HepG2 (cell line): ENCODE data around the gene HOXC9. TPM values are rescaled to one million over a fixed set of nuclear protein-coding genes. Genes with fewer than 3 reads are reported as not detected.

Experiments
- ATAC-seq: fragments of 200-7000 bp; cut with Tn5 transposase; 3 replicates; pipeline ENCODE4 v1.9.1; 2020; ENCODE audit warnings: mild to moderate bottlenecking, moderate library complexity
- BruUV-seq: library from RNA; stranded (reverse); fragments of 400-500 nt; replicated peaks from 2 replicates; lab custom pipeline; 2021; lab: Mats Ljungman, UMichigan
- CTCF ChIA-PET: fragments of 300-600 bp; formaldehyde crosslinking; extraction: SDS; loops from one replicate; lab custom pipeline; 2021; ENCODE audit warnings: low total read pairs, inconsistent platforms, low intra/inter-chr PET ratio; lab: Yijun Ruan, JAX
- POLR2A ChIA-PET: fragments of 350-600 bp; sonication (Branson Sonifier 250); formaldehyde crosslinking; loops from one replicate; lab custom pipeline; 2020; ENCODE audit warnings: antibody characterized with exemption, inconsistent platforms; lab: Yijun Ruan, JAX
- DNase-seq: peaks from one replicate; pipeline ENCODE4 v3.0.0-alpha.2; 2015; ENCODE audit warnings: low spot score
- FAIRE-seq: peaks from 3 replicates; lab custom pipeline; 2011; peaks lifted over from hg19 to GRCh38; lab: Jason Lieb, UNC
- H2AFZ ChIP-seq: one replicate; pipeline ENCODE4 v1.6.1; 2011; ENCODE audit warnings: low read length, inconsistent platforms
- H3K27ac ChIP-seq: fragments of 300-600 bp; 3 replicates; pipeline ENCODE4 v1.8.0; 2011; ENCODE audit warnings: mixed run types, mild to moderate bottlenecking, mixed read lengths, low read length, inconsistent platforms; ENCODE audit not compliant: insufficient read depth; ENCODE audit errors: extremely low read length
- H3K27me3 ChIP-seq, 2 experiments: fragments of 200-600 bp in 1 of 2; 2 replicates in 1 of 2; 3 replicates in 1 of 2; pipeline versions ENCODE4 v1.6.0 to v1.8.0; 2011; ENCODE audit warnings: low read length in 2 of 2, mild to moderate bottlenecking in 2 of 2, moderate library complexity in 2 of 2, inconsistent platforms in 1 of 2; ENCODE audit not compliant: insufficient read depth in 2 of 2, control insufficient read depth in 1 of 2
- H3K36me3 ChIP-seq, 2 experiments: fragments of 200-600 bp in 1 of 2; replicated peaks in 1 of 2; 2 replicates in 1 of 2; 3 replicates in 1 of 2; pipeline versions ENCODE4 v1.5.1 to v1.8.0; 2011; ENCODE audit warnings: low read length in 2 of 2, inconsistent platforms in 1 of 2; ENCODE audit not compliant: insufficient read depth in 2 of 2, control insufficient read depth in 1 of 2
- H3K4me1 ChIP-seq: 2 replicates; pipeline ENCODE4 v1.5.1; 2012; ENCODE audit warnings: low read length, inconsistent platforms; ENCODE audit not compliant: insufficient read depth
- H3K4me2 ChIP-seq: 2 replicates; pipeline ENCODE4 v1.6.0; 2011; ENCODE audit warnings: low read depth, low read length, inconsistent platforms
- H3K4me3 ChIP-seq, 3 experiments: fragments of 200-600 bp in 1 of 3; sonication (generic), shearing (Covaris generic) in 1 of 3; replicated peaks in 1 of 3; 2 replicates each; pipeline ENCODE4 v1.5.1; 2011 to 2016; ENCODE audit warnings: low read length in 3 of 3, inconsistent platforms in 2 of 3, low read depth in 2 of 3, mild to moderate bottlenecking in 2 of 3, control low read depth in 1 of 3, mixed read lengths in 1 of 3; ENCODE audit not compliant: insufficient read depth in 1 of 3
- H3K79me2 ChIP-seq: one replicate; pipeline ENCODE4 v1.6.1; 2011; ENCODE audit warnings: low read length, inconsistent platforms; ENCODE audit not compliant: insufficient read depth
- H3K9ac ChIP-seq: 2 replicates; pipeline ENCODE4 v1.6.0; 2011; ENCODE audit warnings: mild to moderate bottlenecking, low read depth, low read length, inconsistent platforms; ENCODE audit not compliant: insufficient read depth
- H3K9me3 ChIP-seq: 2 replicates; pipeline ENCODE4 v1.5.1; 2012; ENCODE audit warnings: mild to moderate bottlenecking, low read length
- H4K20me1 ChIP-seq: 2 replicates; pipeline ENCODE4 v1.6.0; 2011; ENCODE audit warnings: inconsistent platforms, mild to moderate bottlenecking, low read length, moderate library complexity; ENCODE audit not compliant: insufficient read depth
- BCL6 ChIP-seq: IDR thresholded peaks from 2 replicates; pipeline ENCODE4 v1.6.1; 2016; ENCODE audit warnings: missing genetic modification reagents, missing compliant biosample characterization
- CBX2 ChIP-seq, 2 experiments: fragments of 200-600 bp in 1 of 2; sonication (generic); formaldehyde crosslinking in 1 of 2; IDR thresholded peaks; 2 replicates each; pipeline versions ENCODE4 v1.7.0 to v1.8.1; 2018 to 2022; ENCODE audit warnings: low read depth in 2 of 2, low read length in 1 of 2, mild to moderate bottlenecking in 1 of 2, missing genetic modification reagents in 1 of 2
- EED ChIP-seq: sonication (generic); formaldehyde crosslinking; IDR thresholded peaks from 2 replicates; pipeline ENCODE4 v1.5.0; 2020; ENCODE audit warnings: mild to moderate bottlenecking, missing genetic modification reagents
- FUBP1 ChIP-seq: sonication (generic); formaldehyde crosslinking; IDR thresholded peaks from 2 replicates; pipeline ENCODE4 v1.5.1; 2020; ENCODE audit warnings: missing genetic modification reagents, mild to moderate bottlenecking, borderline replicate concordance
- GATA4 ChIP-seq: sonication (generic); IDR thresholded peaks from 2 replicates; pipeline ENCODE4 v1.6.1; 2016; ENCODE audit warnings: antibody characterized with exemption, low read depth, borderline replicate concordance
- GPN1 ChIP-seq: sonication (generic); formaldehyde crosslinking; IDR thresholded peaks from 2 replicates; pipeline ENCODE4 v1.5.1; 2020; ENCODE audit warnings: missing genetic modification reagents, borderline replicate concordance
- IRX3 ChIP-seq: sonication (generic); formaldehyde crosslinking; IDR thresholded peaks from 2 replicates; pipeline ENCODE4 v1.8.1; 2023; ENCODE audit warnings: mild to moderate bottlenecking, low read depth, missing genetic modification reagents, borderline replicate concordance
- SALL1 ChIP-seq: sonication (generic); formaldehyde crosslinking; IDR thresholded peaks from 2 replicates; pipeline ENCODE4 v1.8.0; 2022; ENCODE audit warnings: mild to moderate bottlenecking, missing genetic modification reagents
- SP1 ChIP-seq, 2 experiments: fragments of 450-650 bp in 1 of 2; sonication (generic) in 1 of 2; formaldehyde crosslinking in 1 of 2; IDR thresholded peaks; 2 replicates each; pipeline versions ENCODE4 v1.4.0 to v1.6.1; 2016 to 2020; ENCODE audit warnings: missing genetic modification reagents in 1 of 2
- TCF7 ChIP-seq: sonication (generic); IDR thresholded peaks from 2 replicates; pipeline ENCODE4 v1.6.1; 2016; ENCODE audit warnings: antibody characterized with exemption, low read depth
- ZNF136 ChIP-seq: sonication (generic); formaldehyde crosslinking; IDR thresholded peaks from 2 replicates; pipeline ENCODE4 v1.8.1; 2022; ENCODE audit warnings: low read depth, mild to moderate bottlenecking, moderate library complexity, missing genetic modification reagents
- ZNF224 ChIP-seq: sonication (generic); formaldehyde crosslinking; IDR thresholded peaks from 2 replicates; pipeline ENCODE4 v1.5.0; 2020; ENCODE audit warnings: mild to moderate bottlenecking, missing genetic modification reagents
- ZNF30 ChIP-seq: sonication (generic); formaldehyde crosslinking; IDR thresholded peaks from 2 replicates; pipeline ENCODE4 v1.5.0; 2020; ENCODE audit warnings: mild to moderate bottlenecking, missing genetic modification reagents
- whole genome bisulfite sequencing: methylation state at CpG from one replicate; pipeline ENCODE4 v1.1.6; 2017; ENCODE audit warnings: low lambda C conversion rate; 5-methylcytosine and 5-hydroxymethylcytosine counted together
- in situ Hi-C: cut with HindIII; loops from 2 replicates; pipeline ENCODE4 v1.10.0; 2017; ENCODE audit warnings: low pct_unique_long_range_greater_than_20kb; ENCODE audit not compliant: extremely low pct_ligation_motif_present
- intact Hi-C: fragments of 100-400 bp; cut with micrococcal nuclease; formaldehyde crosslinking; loops from one replicate; pipeline ENCODE4 v1.10.0; 2022; ENCODE audit not compliant: unreplicated experiment
- polyA plus RNA-seq, 8 experiments: library from polyadenylated mRNA; depleted of rRNA in 3 of 8; stranded (reverse) in 7 of 8; unstranded in 1 of 8; fragments of >200 nt; fragmentation: Illumina TruSeq in 4 of 8; extraction: Trizol in 4 of 8; gene quantifications; 2 replicates each; pipeline versions ENCODE4 v1.2.1 to v1.2.3, GENCODE V29; 2011 to 2016; ENCODE audit warnings: low read depth in 4 of 8, missing spikeins in 1 of 8, mixed read lengths in 1 of 8; ENCODE audit not compliant: insufficient read depth in 1 of 8
- total RNA-seq, 5 experiments: library from RNA; depleted of rRNA; stranded (reverse); fragments of >200 nt; fragmentation: Illumina TruSeq; extraction: Trizol; gene quantifications; 2 replicates each; pipeline ENCODE4 v1.2.3, GENCODE V29; 2016; ENCODE audit warnings: low read depth in 1 of 5

HOXC9 gene
- total and polyA plus RNA-seq, 2 of the 13 experiments (the other 11 are each of a cell fraction or from before 2014, with no cell fraction given), result 0.11 to 1.1 TPM

- TF ChIP-seq GATA4 (no peak), SP1 (IDR thresholded peaks at IDR 0.05) (no peak), SP1 (CRISPR knock-in tag; IDR thresholded peaks at IDR 0.05) (no peak), SALL1 (no peak), FUBP1 (CRISPR knock-in tag) (no peak), IRX3 (CRISPR knock-in tag) (no peak), TCF7 (no peak), ZNF136 (no peak), BCL6 (no peak), EED (CRISPR knock-in tag) (no peak), CBX2 (IDR thresholded peaks at IDR 0.05; ENCODE audit: low read depth, low read length) (no peak), CBX2 (CRISPR knock-in tag; IDR thresholded peaks at IDR 0.05; ENCODE audit: low read depth) (no peak), ZNF30 (CRISPR knock-in tag) (no peak), GPN1 (CRISPR knock-in tag) (no peak), ZNF224 (CRISPR knock-in tag) (no peak)
- Histone ChIP-seq H3K36me3 (no peaks in the 10 kb centered on the region), H3K79me2 (no peaks in the 10 kb centered on the region), H3K9ac (no peak overlapping the region), H3K4me1 (no peaks in the 10 kb centered on the region), H3K4me2 (no peak overlapping the region), H4K20me1 (no peaks in the 10 kb centered on the region), H2AFZ (no peak overlapping the region), H3K27ac (no peak overlapping the region), H3K9me3 (no peaks in the 10 kb centered on the region), H3K4me3 (no peak overlapping the region), H3K27me3 (peaks cover 4 to 87% of the 10 kb centered on the region in 2 experiments; a peak in 4 of 5 replicates)
- WGBS, result 24% methylated on average over 20 of the region's 22 CpGs
- CTCF ChIA-PET, result no interaction called here
- no peak for DNase-seq
- intact Hi-C loops (no loop called here), in situ Hi-C loops (no loop called here)
- ATAC-seq, result no peak
- FAIRE-seq, result no peak
- POLR2A ChIA-PET, result no interaction called here
- no TSS peak for BruUV-seq
Measured at GRCh38 chr12:54026640-54027441, 26.9 kb downstream of the HOXC9 start.
